ENCODE measurements around the gene RIC8B.

RIC8B gene

GRCh38 chr12:106764738-106765137 lies 9.7 kb upstream of the RIC8B start:
- TF ChIP-seq FOXP2 (optimal IDR thresholded peaks at IDR 0.05; ENCODE audit: borderline replicate concordance, extremely low read depth, extremely low read length, insufficient read depth) (no peak), REST (IDR thresholded peaks at IDR 0.05; ENCODE audit: insufficient read depth in 1 of 2, low read depth in 2 of 2, low read length in 2 of 2) (no peak), SIN3A (IDR thresholded peaks at IDR 0.05; ENCODE audit: borderline replicate concordance, insufficient read depth, low read length) (no peak), POLR2AphosphoS5 (IDR thresholded peaks at IDR 0.05; ENCODE audit: low read depth, low read length) (no peak), TAF1 (IDR thresholded peaks at IDR 0.05; ENCODE audit: borderline replicate concordance, insufficient read depth, low read length) (no peak)

GRCh38 chr12:106766393-106766826 lies 8.1 kb upstream of the RIC8B start:
- TF ChIP-seq REST (IDR thresholded peaks at IDR 0.05; ENCODE audit: insufficient read depth in 1 of 2, low read depth in 2 of 2, low read length in 2 of 2) (no peak), POLR2AphosphoS5 (IDR thresholded peaks at IDR 0.05; ENCODE audit: low read depth, low read length) (no peak), SIN3A (IDR thresholded peaks at IDR 0.05; ENCODE audit: borderline replicate concordance, insufficient read depth, low read length) (no peak), FOXP2 (optimal IDR thresholded peaks at IDR 0.05; ENCODE audit: borderline replicate concordance, extremely low read depth, extremely low read length, insufficient read depth) (no peak), TAF1 (IDR thresholded peaks at IDR 0.05; ENCODE audit: borderline replicate concordance, insufficient read depth, low read length) (no peak)

GRCh38 chr12:106767206-106767605 lies 7.3 kb upstream of the RIC8B start:
- no peak for TF ChIP-seq SIN3A (IDR thresholded peaks at IDR 0.05; ENCODE audit: borderline replicate concordance, insufficient read depth, low read length)
- TF ChIP-seq POLR2AphosphoS5 (IDR thresholded peaks at IDR 0.05; ENCODE audit: low read depth, low read length) = no peak
- no peak for TF ChIP-seq REST (IDR thresholded peaks at IDR 0.05; ENCODE audit: insufficient read depth in 1 of 2, low read depth in 2 of 2, low read length in 2 of 2)
- no peak for TF ChIP-seq FOXP2 (optimal IDR thresholded peaks at IDR 0.05; ENCODE audit: borderline replicate concordance, extremely low read depth, extremely low read length, insufficient read depth)
- TF ChIP-seq TAF1 (IDR thresholded peaks at IDR 0.05; ENCODE audit: borderline replicate concordance, insufficient read depth, low read length) = no peak

GRCh38 chr12:106767954-106768822 lies 6.3 kb upstream of the RIC8B start:
- no peak for TF ChIP-seq REST (IDR thresholded peaks at IDR 0.05; ENCODE audit: insufficient read depth in 1 of 2, low read depth in 2 of 2, low read length in 2 of 2)
- no peak for TF ChIP-seq POLR2AphosphoS5 (IDR thresholded peaks at IDR 0.05; ENCODE audit: low read depth, low read length)
- TF ChIP-seq FOXP2 (optimal IDR thresholded peaks at IDR 0.05; ENCODE audit: borderline replicate concordance, extremely low read depth, extremely low read length, insufficient read depth) = no peak
- TF ChIP-seq SIN3A (IDR thresholded peaks at IDR 0.05; ENCODE audit: borderline replicate concordance, insufficient read depth, low read length) = no peak
- no peak for TF ChIP-seq TAF1 (IDR thresholded peaks at IDR 0.05; ENCODE audit: borderline replicate concordance, insufficient read depth, low read length)
